ENCODE measurements around the gene MAGI2.

MAGI2 gene

GRCh38 chr7:78558566-78558965 is 894.9 kb downstream of the MAGI2 start (continued):
- TF ChIP-seq CSRNP3 (CRISPR knock-in tag; IDR thresholded peaks at IDR 0.05) (no peak), TCF4 (CRISPR knock-in tag; IDR thresholded peaks at IDR 0.05; ENCODE audit: borderline replicate concordance) (no peak), GLIS3 (CRISPR knock-in tag; IDR thresholded peaks at IDR 0.05) (no peak), SNAI2 (CRISPR knock-in tag; IDR thresholded peaks at IDR 0.05) (no peak), ISL1 (CRISPR knock-in tag; IDR thresholded peaks at IDR 0.05) (no peak), CSDC2 (CRISPR knock-in tag; IDR thresholded peaks at IDR 0.05) (no peak), ARNTL (CRISPR knock-in tag; IDR thresholded peaks at IDR 0.05; ENCODE audit: borderline replicate concordance, low read depth) (no peak), ZFP3 (CRISPR knock-in tag; IDR thresholded peaks at IDR 0.05) (no peak)

DNA sequence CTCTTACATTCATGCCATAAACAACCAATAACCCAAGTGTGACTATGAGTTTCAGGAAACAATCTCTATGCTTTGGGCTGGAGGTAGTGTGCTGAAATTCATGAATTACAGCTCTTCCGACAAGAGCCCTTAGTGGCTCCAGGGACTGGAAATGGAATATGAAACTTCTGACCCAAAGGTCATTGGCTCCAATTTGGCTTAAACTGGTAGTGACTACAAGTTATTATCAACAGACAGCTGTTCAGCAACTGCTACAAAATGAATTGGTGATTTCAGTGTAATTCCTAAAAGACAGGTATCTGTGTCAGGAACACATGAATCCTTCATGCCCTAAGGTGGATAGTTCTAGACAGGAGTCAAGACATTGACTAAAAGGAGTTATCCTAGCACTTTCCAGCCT is 909.5 kb downstream of the MAGI2 start:
- no peak for ATAC-seq
- TF ChIP-seq ZC3H10 (CRISPR knock-in tag; IDR thresholded peaks at IDR 0.05) (no peak), TOX (CRISPR knock-in tag; IDR thresholded peaks at IDR 0.05; ENCODE audit: borderline replicate concordance) (no peak), PPARA (CRISPR knock-in tag; IDR thresholded peaks at IDR 0.05; ENCODE audit: borderline replicate concordance) (no peak), CSDC2 (CRISPR knock-in tag; IDR thresholded peaks at IDR 0.05) (no peak), SNAI2 (CRISPR knock-in tag; IDR thresholded peaks at IDR 0.05) (no peak)

GRCh38 chr7:78542981-78543380 is 910.5 kb downstream of the MAGI2 start:
- TF ChIP-seq TCF4 (CRISPR knock-in tag; IDR thresholded peaks at IDR 0.05; ENCODE audit: borderline replicate concordance) (no peak), GLIS3 (CRISPR knock-in tag; IDR thresholded peaks at IDR 0.05) (no peak), CSDC2 (CRISPR knock-in tag; IDR thresholded peaks at IDR 0.05) (no peak), TSHZ2 (CRISPR knock-in tag; IDR thresholded peaks at IDR 0.05) (no peak), OSR1 (CRISPR knock-in tag; IDR thresholded peaks at IDR 0.05) (no peak), ZC3H10 (CRISPR knock-in tag; IDR thresholded peaks at IDR 0.05) (no peak), ZNF70 (CRISPR knock-in tag; IDR thresholded peaks at IDR 0.05) (no peak), SNAI2 (CRISPR knock-in tag; IDR thresholded peaks at IDR 0.05) (no peak), ZNF8 (CRISPR knock-in tag; IDR thresholded peaks at IDR 0.05) (no peak), PATZ1 (CRISPR knock-in tag; IDR thresholded peaks at IDR 0.05; ENCODE audit: borderline replicate concordance) (no peak)
- ATAC-seq: no peak

DNA sequence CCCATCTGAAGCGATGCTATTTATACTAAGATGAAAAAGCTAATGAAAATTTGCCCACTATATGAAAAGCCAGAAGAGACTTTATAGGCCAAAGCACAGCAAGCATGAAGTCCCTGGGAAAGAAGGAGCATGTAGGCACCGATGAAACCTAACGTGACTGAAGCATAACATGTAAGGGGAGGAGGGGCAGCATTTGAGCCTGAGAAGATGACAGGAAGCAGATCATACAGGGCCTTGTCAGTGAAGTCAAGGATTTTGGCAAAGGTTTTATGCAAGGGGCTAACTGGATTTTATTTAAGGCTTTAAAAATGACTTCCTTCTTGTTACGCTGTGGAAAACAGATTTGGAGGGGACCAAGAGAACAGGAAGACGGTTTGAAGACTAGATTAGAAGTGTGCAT is 910.9 kb downstream of the MAGI2 start:
- no peak for TF ChIP-seq BACH2 (CRISPR knock-in tag; IDR thresholded peaks at IDR 0.05; ENCODE audit: borderline replicate concordance)
- no peak for TF ChIP-seq ZNF8 (CRISPR knock-in tag; IDR thresholded peaks at IDR 0.05)
- TF ChIP-seq ZFP30 (CRISPR knock-in tag; IDR thresholded peaks at IDR 0.05): no peak
- no peak for TF ChIP-seq TSHZ2 (CRISPR knock-in tag; IDR thresholded peaks at IDR 0.05)
- no peak for TF ChIP-seq PATZ1 (CRISPR knock-in tag; IDR thresholded peaks at IDR 0.05; ENCODE audit: borderline replicate concordance)
- ATAC-seq: no peak

Data from SK-N-SH treated with all-trans-retinoic acid at 6 μM for 48 hours (cell line).